HG03196 (cell line): Measurements from ENCODE around the gene FAM219B.
"Not testable (repeated sequence)": the region's sequence is repeated elsewhere in the genome, so short reads cannot be mapped to it uniquely, and the experiment has no call there.

Experiments used
- ATAC-seq: cut with Tn5 transposase; IDR thresholded peaks from one replicate; pipeline ENCODE4 v1.9.1; 2021; ENCODE audit not compliant: unreplicated experiment

The FAM219B gene

GRCh38 chr15:74906450-74907162 lies at the start of gene FAM219B:
Gene FAM219B, minus strand, starts transcription at chr15:74906851. Its CDS starts 51 bp downstream, at chr15:74906800.
- peak; percentile 85 for ATAC-seq

GRCh38 chr15:74955796-74956647 lies 49.4 kb upstream of the FAM219B start:
- peak; percentile 26 for ATAC-seq

GRCh38 chr15:74955017-74955416 lies 48.4 kb upstream of the FAM219B start:
- ATAC-seq = no peak

- no peak for ATAC-seq
These were observed 47.9 kb upstream of the FAM219B start for GRCh38 chr15:74954515-74954914.

GRCh38 chr15:74951006-74951405 lies 44.4 kb upstream of the FAM219B start:
- no peak for ATAC-seq

- ATAC-seq = no peak
These were observed 43.6 kb upstream of the FAM219B start for GRCh38 chr15:74950078-74950908.

GRCh38 chr15:74937590-74938371 lies 31.1 kb upstream of the FAM219B start, which contains the start of gene COX5A:
Gene COX5A, minus strand, starts transcription at chr15:74938073. Its CDS starts 59 bp downstream, at chr15:74938014.
- peak; percentile 86 for ATAC-seq

GRCh38 chr15:74937272-74937589 lies 30.6 kb upstream of the FAM219B start:
- ATAC-seq = no peak

GRCh38 chr15:74935193-74935592 lies 28.5 kb upstream of the FAM219B start:
- not testable (repeated sequence) for ATAC-seq

GRCh38 chr15:74933573-74933972 lies 26.9 kb upstream of the FAM219B start:
- ATAC-seq = no peak

- ATAC-seq = no peak
These were observed 22.1 kb upstream of the FAM219B start for GRCh38 chr15:74928771-74929198.

GRCh38 chr15:74924525-74924924 lies 17.9 kb upstream of the FAM219B start:
- no peak for ATAC-seq

- ATAC-seq = no peak
These were observed 13.8 kb upstream of the FAM219B start for GRCh38 chr15:74920456-74920855.

- no peak for ATAC-seq
These were observed 11.0 kb upstream of the FAM219B start for GRCh38 chr15:74917676-74918075.

GRCh38 chr15:74913799-74914198 lies 7.1 kb upstream of the FAM219B start:
- ATAC-seq = not testable (repeated sequence)

GRCh38 chr15:74913041-74913440 lies 6.4 kb upstream of the FAM219B start:
- ATAC-seq = no peak

GRCh38 chr15:74908635-74909034 lies 2.0 kb upstream of the FAM219B start:
- ATAC-seq = no peak

- no peak for ATAC-seq
These were observed 666 bp upstream of the FAM219B start for GRCh38 chr15:74907163-74907870.

- peak; percentile 12 for ATAC-seq
These were observed 593 bp downstream of the FAM219B start for GRCh38 chr15:74906067-74906449.
